SJCRH30 (cell line): ENCODE results near the gene CXCL8. TPM values are rescaled to one million over a fixed set of nuclear protein-coding genes. Genes with fewer than 3 reads are reported as not detected.
"Not testable (repeated sequence)": the region's sequence is repeated elsewhere in the genome, so short reads cannot be mapped to it uniquely, and the experiment has no call there.

Experiments
- DNase-seq, 2 experiments: peaks; one replicate each; pipeline ENCODE4 v3.0.0-alpha.2; 2015 to 2020
- H3K27ac ChIP-seq: fragments of 250-450 bp; sonication (Bioruptor Pico); 2 replicates; pipeline ENCODE4 v1.5.1; 2020; ENCODE audit warnings: mild to moderate bottlenecking, moderate library complexity
- H3K27me3 ChIP-seq: fragments of 250-450 bp; sonication (Bioruptor Pico); 2 replicates; pipeline ENCODE4 v1.5.1; 2020; ENCODE audit warnings: mild to moderate bottlenecking, moderate library complexity
- H3K36me3 ChIP-seq: fragments of 250-450 bp; sonication (Bioruptor Pico); 2 replicates; pipeline ENCODE4 v1.5.1; 2020; ENCODE audit warnings: mild to moderate bottlenecking, moderate library complexity
- H3K4me1 ChIP-seq: fragments of 250-450 bp; sonication (Bioruptor Pico); 2 replicates; pipeline ENCODE4 v1.5.1; 2020; ENCODE audit warnings: mild to moderate bottlenecking, moderate library complexity
- H3K4me3 ChIP-seq: fragments of 250-450 bp; sonication (Bioruptor Pico); 2 replicates; pipeline ENCODE4 v1.5.1; 2020; ENCODE audit warnings: mild to moderate bottlenecking, moderate library complexity
- H3K9me3 ChIP-seq: fragments of 250-450 bp; sonication (Bioruptor Pico); replicated peaks from 2 replicates; pipeline ENCODE4 v1.5.1; 2020; ENCODE audit warnings: mild to moderate bottlenecking, moderate library complexity
- total RNA-seq: library from RNA; depleted of rRNA; stranded (reverse); fragments of >200 nt; shearing (Covaris generic); gene quantifications from 2 replicates; pipeline ENCODE4 v1.2.3, GENCODE V29; 2014; rRNA removed

The CXCL8 gene
- total RNA-seq, result 0.18 and 0.40 TPM in 2 replicates

- DNase-seq, result peak; percentile 74 to 88
- Histone ChIP-seq H3K36me3 (no peaks in the 10 kb centered on the region), H3K27ac (no peak within 1 kb of the TSS), H3K4me3 (0 out of 2 replicates have a peak within 1 kb of the TSS, but pooled peaks have one; percentile 4), H3K9me3 (no peaks in the 10 kb centered on the region; the same call in 1 of the 2 replicates), H3K27me3 (no peaks in the 10 kb centered on the region), H3K4me1 (peaks cover 16% of the 10 kb centered on the region)
Measured at GRCh38 chr4:73740353-73740778, at the start of gene CXCL8. TSS of gene CXCL8 (plus strand) at chr4:73740569. CDS start at chr4:73740659, 90 bp downstream.

DNA sequence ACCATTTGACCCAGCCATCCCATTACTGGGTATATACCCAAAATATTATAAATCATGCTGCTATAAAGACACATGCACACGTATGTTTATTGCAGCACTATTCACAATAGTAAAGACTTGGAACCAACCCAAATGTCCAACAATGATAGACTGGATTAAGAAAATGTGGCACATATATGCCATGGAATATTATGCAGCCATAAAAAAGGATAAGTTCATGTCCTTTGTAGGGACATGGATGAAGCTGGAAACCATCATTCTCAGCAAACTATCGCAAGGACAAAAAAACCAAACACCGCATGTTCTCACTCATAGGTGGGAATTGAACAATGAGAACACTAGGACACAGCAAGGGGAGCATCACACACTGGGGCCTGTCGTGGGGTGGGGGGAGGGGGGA is 49.2 kb upstream of the CXCL8 start:
- DNase-seq, H3K27ac ChIP-seq, H3K4me1 ChIP-seq, H3K4me3 ChIP-seq, H3K36me3 ChIP-seq, H3K9me3 ChIP-seq, H3K27me3 ChIP-seq: not testable (repeated sequence)

DNA sequence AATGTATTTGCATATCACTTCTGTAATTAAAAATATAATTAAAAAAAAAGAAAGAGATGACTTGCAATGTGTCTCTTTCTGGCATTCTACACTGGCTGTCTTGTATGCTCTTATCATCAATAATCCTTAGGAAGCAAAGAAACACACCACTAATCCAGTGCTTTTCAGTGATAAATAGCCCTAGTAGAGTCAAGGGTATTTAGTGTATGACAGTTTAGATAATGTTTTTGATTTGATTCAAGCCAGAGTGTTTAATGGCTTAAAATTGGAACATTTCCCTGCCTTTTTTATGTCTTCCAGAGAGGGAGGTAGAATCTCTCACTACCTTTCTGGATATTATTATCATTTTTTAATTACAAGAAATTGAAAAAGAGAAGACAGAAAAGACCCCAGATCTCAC is 48.6 kb upstream of the CXCL8 start:
- H3K27ac ChIP-seq, result no peak overlapping the region
- H3K36me3 ChIP-seq, result no peaks in the 10 kb centered on the region
- no peaks in the 10 kb centered on the region for H3K9me3 ChIP-seq
- no peak for DNase-seq
- no peaks in the 10 kb centered on the region for H3K27me3 ChIP-seq
- 0 out of 2 replicates have a peak, but pooled peaks cover 2% of the 10 kb centered on the region for H3K4me1 ChIP-seq
- H3K4me3 ChIP-seq, result no peak overlapping the region

- H3K9me3 ChIP-seq, result no peaks in the 10 kb centered on the region
- DNase-seq, result no peak
- no peaks in the 10 kb centered on the region for H3K27me3 ChIP-seq
- 0 out of 2 replicates have a peak, but pooled peaks cover 1% of the 10 kb centered on the region for H3K4me1 ChIP-seq
- no peak overlapping the region for H3K4me3 ChIP-seq
- H3K27ac ChIP-seq, result no peak overlapping the region
- H3K36me3 ChIP-seq, result no peaks in the 10 kb centered on the region
Measured at GRCh38 chr4:73692254-73692653, 48.1 kb upstream of the CXCL8 start.

- Histone ChIP-seq H3K27me3 (no peaks in the 10 kb centered on the region), H3K4me1 (peaks cover 3% of the 10 kb centered on the region), H3K36me3 (no peaks in the 10 kb centered on the region), H3K9me3 (no peaks in the 10 kb centered on the region), H3K4me3 (no peak overlapping the region), H3K27ac (no peak overlapping the region)
- DNase-seq, result no peak
Measured at GRCh38 chr4:73692701-73693100, 47.7 kb upstream of the CXCL8 start.

GRCh38 chr4:73693811-73694210 is 46.6 kb upstream of the CXCL8 start:
- H3K27ac ChIP-seq, result no peak overlapping the region
- H3K4me3 ChIP-seq, result no peak overlapping the region
- no peaks in the 10 kb centered on the region for H3K27me3 ChIP-seq
- no peak for DNase-seq
- H3K36me3 ChIP-seq, result no peaks in the 10 kb centered on the region
- no peaks in the 10 kb centered on the region for H3K9me3 ChIP-seq
- H3K4me1 ChIP-seq, result peaks cover 14% of the 10 kb centered on the region

DNA sequence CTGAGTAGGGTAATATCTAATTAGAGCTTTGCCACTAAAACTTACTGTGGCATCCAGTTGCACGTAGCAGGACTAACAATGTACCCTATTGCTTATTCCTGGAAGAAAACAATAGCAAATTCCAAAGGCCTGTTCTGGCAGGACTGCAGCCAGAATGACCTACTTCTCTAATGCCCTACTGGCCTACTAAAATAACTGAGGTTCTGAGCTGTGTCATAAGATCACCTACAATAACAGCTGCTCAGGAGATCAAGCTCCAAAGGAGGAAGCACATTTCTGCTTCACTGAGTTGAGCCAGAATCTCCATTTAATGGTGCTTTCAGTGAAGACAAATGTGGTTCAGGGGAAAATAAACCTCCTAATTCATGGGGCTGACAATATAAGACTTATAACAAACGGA is 42.2 kb upstream of the CXCL8 start:
- Histone ChIP-seq H3K4me3 (no peak overlapping the region), H3K4me1 (peaks cover 34% of the 10 kb centered on the region), H3K27ac (peak overlapping the region; percentile 48), H3K36me3 (no peaks in the 10 kb centered on the region), H3K9me3 (no peaks in the 10 kb centered on the region), H3K27me3 (no peaks in the 10 kb centered on the region)
- DNase-seq, result peak; percentile 58 to 88

DNA sequence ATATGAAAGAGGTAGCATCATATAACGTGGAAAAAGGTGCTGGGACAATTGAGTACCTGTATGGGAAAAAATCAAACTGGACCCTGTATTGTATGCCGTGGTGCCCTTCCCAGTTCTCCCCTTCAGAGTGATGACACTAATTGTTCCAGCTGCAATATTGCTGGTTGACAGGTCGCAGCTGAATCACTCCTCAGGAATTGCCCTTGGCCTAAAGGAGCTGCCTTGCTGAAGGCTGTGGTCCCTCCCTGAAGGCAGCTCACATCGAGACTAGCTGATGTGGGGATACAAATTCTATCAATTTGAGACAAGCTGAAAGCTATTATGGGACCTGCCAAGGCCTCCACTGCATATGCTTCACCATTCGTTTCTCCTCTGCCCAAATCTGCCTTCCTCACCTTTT is 39.3 kb upstream of the CXCL8 start:
- H3K27me3 ChIP-seq, result no peaks in the 10 kb centered on the region

GRCh38 chr4:73702796-73703287 is 37.5 kb upstream of the CXCL8 start:
- no peaks in the 10 kb centered on the region for H3K36me3 ChIP-seq
- DNase-seq, result peak in 1 of 2 experiments; percentile 22
- H3K27ac ChIP-seq, result no peak overlapping the region
- no peaks in the 10 kb centered on the region for H3K9me3 ChIP-seq
- no peak overlapping the region for H3K4me3 ChIP-seq
- H3K27me3 ChIP-seq, result no peaks in the 10 kb centered on the region
- peaks cover 58% of the 10 kb centered on the region for H3K4me1 ChIP-seq

More for the DNA sequence above, 39.3 kb upstream of the CXCL8 start:
- H3K27ac ChIP-seq, result no peak overlapping the region
- H3K36me3 ChIP-seq, result no peaks in the 10 kb centered on the region
- H3K9me3 ChIP-seq, result no peaks in the 10 kb centered on the region
- H3K4me3 ChIP-seq, result no peak overlapping the region
- no peak for DNase-seq
- H3K4me1 ChIP-seq, result peaks cover 62% of the 10 kb centered on the region

- H3K36me3 ChIP-seq, result no peaks in the 10 kb centered on the region
- H3K4me1 ChIP-seq, result peaks cover 53% of the 10 kb centered on the region
- H3K27ac ChIP-seq, result no peak overlapping the region
- no peak for DNase-seq
- no peak overlapping the region for H3K4me3 ChIP-seq
- H3K9me3 ChIP-seq, result no peaks in the 10 kb centered on the region
- H3K27me3 ChIP-seq, result no peaks in the 10 kb centered on the region
Measured at GRCh38 chr4:73703320-73703719, 37.0 kb upstream of the CXCL8 start.

DNA sequence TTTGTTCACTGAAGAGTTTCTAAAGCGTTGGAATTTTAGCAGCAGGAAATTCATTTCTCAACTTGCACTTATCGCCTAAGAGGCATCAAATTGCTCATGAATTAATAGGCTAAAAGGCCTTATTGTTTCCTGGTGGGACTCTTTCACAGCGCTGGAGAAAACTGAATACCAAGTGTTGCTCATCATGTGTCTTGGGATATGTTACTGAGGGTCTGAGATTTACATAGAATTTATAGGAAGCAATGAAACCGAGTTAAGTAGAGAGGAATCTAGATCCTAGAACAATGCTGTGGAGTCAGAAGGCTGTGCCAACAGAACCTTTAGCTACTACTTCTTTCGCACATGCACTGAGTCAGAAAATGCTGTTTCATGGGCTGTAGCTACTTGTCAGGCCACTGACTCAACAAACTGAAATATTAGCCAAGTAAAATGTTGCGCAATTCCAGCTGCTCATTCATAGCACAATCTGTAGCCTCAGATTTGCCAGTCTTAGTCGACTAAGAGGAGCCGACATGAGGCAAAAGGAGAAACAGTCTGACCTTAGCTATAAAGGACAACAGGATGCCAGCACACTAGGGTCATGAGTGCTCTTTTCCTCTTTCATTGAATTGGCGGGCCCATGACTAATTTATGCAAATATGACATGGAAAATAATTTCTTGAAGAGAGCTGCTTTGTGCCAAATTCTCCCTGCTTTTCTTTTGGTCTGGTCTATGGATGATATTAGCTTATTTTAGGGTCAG is 35.9 kb upstream of the CXCL8 start:
- peak overlapping the region; percentile 72 for H3K27ac ChIP-seq
- H3K36me3 ChIP-seq, result no peaks in the 10 kb centered on the region
- no peaks in the 10 kb centered on the region for H3K9me3 ChIP-seq
- peaks cover 44% of the 10 kb centered on the region for H3K4me1 ChIP-seq
- H3K4me3 ChIP-seq, result no peak overlapping the region
- H3K27me3 ChIP-seq, result no peaks in the 10 kb centered on the region
- peak; percentile 46 to 79 for DNase-seq

GRCh38 chr4:73705056-73705432 is 35.3 kb upstream of the CXCL8 start:
- peak overlapping the region; percentile 72 for H3K27ac ChIP-seq
- H3K27me3 ChIP-seq, result no peaks in the 10 kb centered on the region
- no peaks in the 10 kb centered on the region for H3K9me3 ChIP-seq
- no peak overlapping the region for H3K4me3 ChIP-seq
- peak in 1 of 2 experiments; percentile 31 for DNase-seq
- H3K36me3 ChIP-seq, result no peaks in the 10 kb centered on the region
- peaks cover 44% of the 10 kb centered on the region for H3K4me1 ChIP-seq

- no peak overlapping the region for H3K4me3 ChIP-seq
- no peaks in the 10 kb centered on the region for H3K27me3 ChIP-seq
- no peaks in the 10 kb centered on the region for H3K9me3 ChIP-seq
- DNase-seq, result no peak
- H3K36me3 ChIP-seq, result no peaks in the 10 kb centered on the region
- peak overlapping the region; percentile 72; the same call in 1 of the 2 replicates for H3K27ac ChIP-seq
- H3K4me1 ChIP-seq, result peaks cover 44% of the 10 kb centered on the region
Measured at GRCh38 chr4:73705721-73706120, 34.6 kb upstream of the CXCL8 start.

DNA sequence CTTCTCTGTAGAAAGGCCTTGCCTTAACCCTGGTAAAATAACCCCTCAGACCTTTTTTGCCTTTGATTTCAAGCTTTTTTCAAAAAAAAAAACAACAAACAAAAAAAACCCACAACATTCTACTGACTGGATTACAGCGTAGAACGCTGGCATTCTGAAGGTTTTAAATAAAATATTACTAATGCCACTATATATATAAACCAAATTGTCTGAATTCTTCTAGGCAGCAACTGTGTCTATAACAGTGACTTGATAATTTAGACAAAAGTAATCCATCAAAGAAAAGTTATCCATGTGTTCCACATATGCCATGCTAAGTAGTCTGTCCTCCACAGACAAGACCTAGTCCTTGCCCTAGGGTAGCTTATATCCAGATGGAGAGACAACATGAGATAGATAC is 33.6 kb upstream of the CXCL8 start:
- Histone ChIP-seq H3K27ac (no peak overlapping the region), H3K36me3 (no peaks in the 10 kb centered on the region), H3K4me3 (no peak overlapping the region), H3K27me3 (no peaks in the 10 kb centered on the region), H3K4me1 (peaks cover 37% of the 10 kb centered on the region), H3K9me3 (no peaks in the 10 kb centered on the region)
- no peak for DNase-seq

DNA sequence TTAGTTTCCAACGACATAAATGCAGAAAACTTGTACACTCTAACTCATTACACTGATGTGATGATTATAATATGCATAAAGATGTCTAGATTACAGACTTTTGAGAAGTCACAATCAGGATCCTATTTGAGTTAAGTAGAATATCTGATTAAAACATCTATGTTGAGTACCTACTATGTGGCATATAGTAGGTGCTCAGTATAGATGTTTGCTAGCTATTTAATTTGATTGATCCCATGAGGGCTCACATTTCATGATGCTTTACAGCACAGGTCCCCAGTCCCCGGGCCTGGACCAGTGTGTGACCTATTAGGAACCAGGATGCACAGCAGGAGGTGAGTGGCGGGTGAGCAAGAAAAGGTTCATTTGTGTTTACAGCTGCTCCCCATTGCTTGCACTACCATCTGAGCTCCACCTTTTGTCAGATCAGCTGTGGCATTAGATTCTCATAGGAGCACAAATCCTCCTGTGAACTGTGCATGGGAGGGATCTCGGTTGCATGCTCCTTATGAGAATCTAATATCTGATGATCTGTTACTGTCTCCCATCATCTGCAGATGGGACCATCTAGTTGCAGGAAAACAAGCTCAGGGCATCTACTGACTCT is 33.0 kb upstream of the CXCL8 start:
- Histone ChIP-seq H3K4me3 (no peak overlapping the region), H3K27ac (no peak overlapping the region), H3K4me1 (peaks cover 35% of the 10 kb centered on the region), H3K9me3 (no peaks in the 10 kb centered on the region), H3K27me3 (no peaks in the 10 kb centered on the region), H3K36me3 (no peaks in the 10 kb centered on the region)
- no peak for DNase-seq
